Loucy (cell line): Measurements from ENCODE around the gene AK4.

ENCODE experiments used
- H2AFZ ChIP-seq: fragments of 200-600 bp; sonication (generic); 2 replicates; pipeline ENCODE4 v1.6.0; 2016; ENCODE audit warnings: antibody characterized with exemption, mild to moderate bottlenecking, low read length, moderate library complexity
- H3F3A ChIP-seq: fragments of 200-600 bp; 2 replicates; pipeline ENCODE4 v1.6.0; 2016; ENCODE audit warnings: antibody characterized with exemption, low read depth, mild to moderate bottlenecking
- H3K27me3 ChIP-seq: fragments of 200-600 bp; sonication (generic); 2 replicates; pipeline ENCODE4 v1.6.1; 2014; ENCODE audit warnings: low read length, mild to moderate bottlenecking; ENCODE audit not compliant: insufficient read depth, poor library complexity, severe bottlenecking
- H3K36me3 ChIP-seq: fragments of 200-600 bp; sonication (generic); 2 replicates; pipeline ENCODE4 v1.6.1; 2016; ENCODE audit warnings: low read length; ENCODE audit not compliant: insufficient read depth
- H3K4me1 ChIP-seq: fragments of 200-600 bp; sonication (generic); 2 replicates; pipeline ENCODE4 v1.5.1; 2014; ENCODE audit warnings: low read length, mild to moderate bottlenecking; ENCODE audit not compliant: insufficient read depth, poor library complexity, severe bottlenecking
- H3K4me2 ChIP-seq: fragments of 200-600 bp; sonication (generic); 2 replicates; pipeline ENCODE4 v1.6.0; 2014; ENCODE audit warnings: antibody characterized with exemption, low read length, low read depth, mild to moderate bottlenecking; ENCODE audit not compliant: poor library complexity, severe bottlenecking
- H3K4me3 ChIP-seq: fragments of 200-600 bp; sonication (generic); 2 replicates; pipeline ENCODE4 v1.5.1; 2014; ENCODE audit warnings: low read length, mild to moderate bottlenecking, mixed read lengths; ENCODE audit not compliant: poor library complexity, severe bottlenecking
- H3K79me2 ChIP-seq: fragments of 200-600 bp; sonication (generic); 2 replicates; pipeline ENCODE4 v1.6.1; 2014; ENCODE audit warnings: low read length; ENCODE audit not compliant: insufficient read depth
- H3K9ac ChIP-seq: fragments of 200-600 bp; sonication (generic); 2 replicates; pipeline ENCODE4 v1.6.0; 2014; ENCODE audit warnings: mild to moderate bottlenecking, low read depth, low read length, moderate library complexity; ENCODE audit not compliant: poor library complexity, severe bottlenecking
- H3K9me2 ChIP-seq: fragments of 200-600 bp; sonication (generic); replicated peaks from 2 replicates; pipeline ENCODE4 v1.6.1; 2016; ENCODE audit warnings: low read depth, low read length, mixed read lengths
- H3K9me3 ChIP-seq: fragments of 200-600 bp; sonication (generic); 2 replicates; pipeline ENCODE4 v1.6.1; 2014; ENCODE audit warnings: mild to moderate bottlenecking, antibody characterized with exemption, low read length, low read depth; ENCODE audit not compliant: insufficient read depth
- H4K20me1 ChIP-seq: fragments of 200-600 bp; sonication (generic); 2 replicates; pipeline ENCODE4 v1.6.0; 2014; ENCODE audit warnings: antibody characterized with exemption, low read length, mild to moderate bottlenecking; ENCODE audit not compliant: insufficient read depth, poor library complexity, severe bottlenecking
- EZH2phosphoT487 ChIP-seq: fragments of 200-600 bp; IDR thresholded peaks from 2 replicates; pipeline ENCODE4 v1.6.1; 2018; ENCODE audit warnings: antibody characterized with exemption, mild to moderate bottlenecking, moderate library complexity, borderline replicate concordance
- TF ChIP-seq, protein P1 (sequence below): fragments of 200-600 bp; sonication (generic); conservative IDR thresholded peaks from 2 replicates; pipeline ENCODE4 v1.5.1; 2014; ENCODE audit warnings: mild to moderate bottlenecking, antibody characterized with exemption, low read length

Gene AK4

DNA sequence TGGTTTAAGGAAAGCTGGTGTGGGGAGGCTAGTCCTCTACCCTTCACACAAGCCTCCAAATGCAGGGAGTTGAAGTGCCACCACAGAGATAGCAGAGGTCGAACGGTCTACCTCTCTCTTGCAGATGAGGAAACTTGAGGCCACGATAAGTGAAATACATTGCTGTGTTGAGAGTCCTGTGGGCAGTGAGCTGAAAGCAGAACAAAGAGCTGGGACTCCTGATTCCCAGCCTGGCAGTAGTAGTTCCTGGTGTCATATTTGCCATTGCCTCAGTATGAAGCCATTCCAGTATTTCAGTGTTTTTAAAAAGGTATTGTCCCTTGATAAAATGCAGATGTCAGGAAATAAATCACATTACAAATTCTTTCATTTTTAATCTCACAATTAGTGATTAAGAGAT is 28.6 kb downstream of the AK4 start:
- TF ChIP-seq, protein P1, sequence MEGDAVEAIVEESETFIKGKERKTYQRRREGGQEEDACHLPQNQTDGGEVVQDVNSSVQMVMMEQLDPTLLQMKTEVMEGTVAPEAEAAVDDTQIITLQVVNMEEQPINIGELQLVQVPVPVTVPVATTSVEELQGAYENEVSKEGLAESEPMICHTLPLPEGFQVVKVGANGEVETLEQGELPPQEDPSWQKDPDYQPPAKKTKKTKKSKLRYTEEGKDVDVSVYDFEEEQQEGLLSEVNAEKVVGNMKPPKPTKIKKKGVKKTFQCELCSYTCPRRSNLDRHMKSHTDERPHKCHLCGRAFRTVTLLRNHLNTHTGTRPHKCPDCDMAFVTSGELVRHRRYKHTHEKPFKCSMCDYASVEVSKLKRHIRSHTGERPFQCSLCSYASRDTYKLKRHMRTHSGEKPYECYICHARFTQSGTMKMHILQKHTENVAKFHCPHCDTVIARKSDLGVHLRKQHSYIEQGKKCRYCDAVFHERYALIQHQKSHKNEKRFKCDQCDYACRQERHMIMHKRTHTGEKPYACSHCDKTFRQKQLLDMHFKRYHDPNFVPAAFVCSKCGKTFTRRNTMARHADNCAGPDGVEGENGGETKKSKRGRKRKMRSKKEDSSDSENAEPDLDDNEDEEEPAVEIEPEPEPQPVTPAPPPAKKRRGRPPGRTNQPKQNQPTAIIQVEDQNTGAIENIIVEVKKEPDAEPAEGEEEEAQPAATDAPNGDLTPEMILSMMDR: no peak
- TF ChIP-seq EZH2phosphoT487: no peak
- H3K36me3 ChIP-seq: peaks cover 13% of the 10 kb centered on the region; the same call in 1 of the 2 replicates
- no peak overlapping the region for H3K9ac ChIP-seq
- H3K79me2 ChIP-seq: peaks cover 100% of the 10 kb centered on the region
- no peaks in the 10 kb centered on the region for H3F3A ChIP-seq
- peaks cover 14% of the 10 kb centered on the region for H3K4me1 ChIP-seq
- no peaks in the 10 kb centered on the region for H3K9me3 ChIP-seq
- no peak overlapping the region for H2AFZ ChIP-seq
- no peaks in the 10 kb centered on the region for H3K27me3 ChIP-seq
- H3K4me3 ChIP-seq: no peak overlapping the region
- H4K20me1 ChIP-seq: peaks cover 74% of the 10 kb centered on the region
- no peaks in the 10 kb centered on the region for H3K9me2 ChIP-seq
- H3K4me2 ChIP-seq: no peak overlapping the region

DNA sequence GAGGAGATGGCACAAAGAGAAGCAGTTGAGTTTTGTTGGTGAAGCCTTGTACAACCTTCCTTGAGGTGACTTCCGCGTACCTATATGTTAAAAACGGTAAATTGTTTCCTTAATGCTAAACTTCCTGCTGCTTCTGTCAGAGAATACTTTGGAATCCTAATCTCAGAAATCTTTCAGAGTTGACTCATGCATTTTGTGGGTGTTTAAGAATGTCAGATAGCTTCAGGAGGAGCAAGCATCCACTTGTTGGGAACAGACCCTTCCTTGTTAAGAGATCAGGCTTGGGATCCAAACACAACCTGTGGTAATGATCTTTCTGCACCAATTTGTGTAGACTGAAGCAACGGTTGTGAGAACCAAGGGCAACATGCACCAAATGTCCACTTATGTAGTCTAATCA is 29.5 kb downstream of the AK4 start:
- Histone ChIP-seq H3K36me3 (peaks cover 15% of the 10 kb centered on the region; the same call in 1 of the 2 replicates), H3K79me2 (peaks cover 100% of the 10 kb centered on the region), H3K4me3 (no peak overlapping the region), H3K9me2 (no peaks in the 10 kb centered on the region), H2AFZ (no peak overlapping the region), H3K27me3 (no peaks in the 10 kb centered on the region), H3K9me3 (no peaks in the 10 kb centered on the region), H3K4me2 (no peak overlapping the region), H3K9ac (no peak overlapping the region), H4K20me1 (peaks cover 78% of the 10 kb centered on the region), H3K4me1 (peaks cover 14% of the 10 kb centered on the region), H3F3A (no peaks in the 10 kb centered on the region)
- no peak for TF ChIP-seq EZH2phosphoT487

DNA sequence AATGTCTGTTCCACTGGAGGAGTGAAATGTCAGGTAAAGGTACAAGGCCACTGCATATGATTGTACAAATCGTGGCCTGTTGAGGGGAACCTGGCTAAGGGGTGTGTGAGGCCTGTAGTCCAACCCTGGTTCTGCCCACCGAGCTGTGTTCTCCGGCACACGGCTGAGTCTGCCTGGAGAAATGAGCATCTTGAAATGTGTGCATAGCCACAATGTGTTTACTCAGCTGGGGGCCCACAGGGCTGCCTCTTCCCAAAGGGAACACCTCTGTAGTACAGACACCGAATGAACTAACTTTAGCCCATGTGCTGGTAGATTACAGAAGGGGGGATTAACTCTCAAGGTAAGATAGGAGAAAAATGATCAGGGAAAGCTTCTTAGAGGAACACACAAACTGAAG is 30.2 kb downstream of the AK4 start:
- no peak overlapping the region for H3K4me2 ChIP-seq
- no peak overlapping the region for H3K4me3 ChIP-seq
- peaks cover 100% of the 10 kb centered on the region for H3K79me2 ChIP-seq

GRCh38 chr1:65179148-65179547 is 31.1 kb downstream of the AK4 start:
- Histone ChIP-seq H4K20me1 (peaks cover 74% of the 10 kb centered on the region), H3K4me1 (peaks cover 10% of the 10 kb centered on the region), H3F3A (no peaks in the 10 kb centered on the region), H3K9ac (no peak overlapping the region), H3K9me2 (no peaks in the 10 kb centered on the region), H2AFZ (no peak overlapping the region), H3K4me3 (no peak overlapping the region), H3K79me2 (peaks cover 100% of the 10 kb centered on the region), H3K9me3 (no peaks in the 10 kb centered on the region), H3K36me3 (peaks cover 15% of the 10 kb centered on the region; the same call in 1 of the 2 replicates), H3K27me3 (no peaks in the 10 kb centered on the region), H3K4me2 (no peak overlapping the region)
- TF ChIP-seq, protein P1: no peak
- no peak for TF ChIP-seq EZH2phosphoT487

More for the DNA sequence above, 30.2 kb downstream of the AK4 start:
- no peaks in the 10 kb centered on the region for H3F3A ChIP-seq
- no peak overlapping the region for H3K9ac ChIP-seq
- peaks cover 76% of the 10 kb centered on the region for H4K20me1 ChIP-seq
- peaks cover 14% of the 10 kb centered on the region for H3K4me1 ChIP-seq
- no peaks in the 10 kb centered on the region for H3K27me3 ChIP-seq
- TF ChIP-seq, protein P1: no peak
- no peak for TF ChIP-seq EZH2phosphoT487
- no peak overlapping the region for H2AFZ ChIP-seq
- peaks cover 15% of the 10 kb centered on the region; the same call in 1 of the 2 replicates for H3K36me3 ChIP-seq
- no peaks in the 10 kb centered on the region for H3K9me3 ChIP-seq
- H3K9me2 ChIP-seq: no peaks in the 10 kb centered on the region
